DMS79 (cell line): ENCODE results near the gene TMEM196.
A peak's percentile ranks its signal among the peaks of the same experiment; 100 is the strongest.

Source experiments
- DNase-seq: peaks from one replicate; lab custom pipeline; 2025; lab: John Stamatoyannopoulos, UW

The TMEM196 gene

DNA sequence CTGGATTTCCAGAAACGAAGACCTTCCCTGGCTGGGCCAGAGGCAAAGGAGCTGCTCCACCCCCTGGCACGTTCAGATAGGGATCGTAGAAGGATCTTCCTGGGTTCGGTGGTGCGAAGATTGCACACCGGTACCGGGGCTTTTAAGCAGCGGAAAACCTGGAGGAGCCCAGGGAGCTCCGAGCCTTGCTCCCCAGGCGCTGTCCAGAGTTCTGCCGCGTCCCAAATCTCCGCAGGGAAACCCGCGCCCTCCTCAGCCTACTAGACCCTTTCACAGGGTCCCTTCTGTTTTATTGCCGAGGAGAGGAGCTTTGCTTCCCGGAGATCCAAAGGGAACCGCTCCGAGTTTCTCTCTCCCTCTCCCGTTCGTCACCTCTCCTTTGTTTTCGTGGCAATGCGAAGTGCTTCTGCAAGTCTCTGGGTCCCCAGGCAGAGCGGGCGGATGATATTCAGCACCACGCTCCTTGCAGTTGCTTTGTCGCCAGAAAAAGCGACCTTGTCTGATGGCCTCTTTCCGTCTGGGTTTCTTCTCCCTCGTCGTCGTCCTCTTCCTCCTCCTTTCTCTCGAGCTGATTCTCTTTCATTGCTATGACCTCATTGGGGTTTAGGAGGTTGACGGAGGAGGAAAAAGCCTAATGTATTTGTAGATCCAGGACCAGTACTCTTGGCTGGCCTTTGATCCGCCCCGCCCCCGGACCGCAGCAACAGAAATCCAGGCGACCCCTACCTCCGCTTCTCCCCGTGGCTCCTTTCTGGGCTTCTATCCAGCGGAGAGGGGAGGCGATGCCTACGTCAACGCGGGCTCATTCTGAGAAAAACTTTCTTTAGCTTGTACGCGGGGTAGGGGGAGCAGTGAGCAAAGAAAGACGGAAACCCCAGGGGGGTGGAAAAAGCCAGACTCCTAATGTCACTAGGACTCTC is at the start of gene TMEM196:
Gene TMEM196 (minus strand): TSS at position 777 of the 920 bp plus-strand sequence. CDS start 921 bp downstream, outside the sequence.
- peak; percentile 63 for DNase-seq

DNA sequence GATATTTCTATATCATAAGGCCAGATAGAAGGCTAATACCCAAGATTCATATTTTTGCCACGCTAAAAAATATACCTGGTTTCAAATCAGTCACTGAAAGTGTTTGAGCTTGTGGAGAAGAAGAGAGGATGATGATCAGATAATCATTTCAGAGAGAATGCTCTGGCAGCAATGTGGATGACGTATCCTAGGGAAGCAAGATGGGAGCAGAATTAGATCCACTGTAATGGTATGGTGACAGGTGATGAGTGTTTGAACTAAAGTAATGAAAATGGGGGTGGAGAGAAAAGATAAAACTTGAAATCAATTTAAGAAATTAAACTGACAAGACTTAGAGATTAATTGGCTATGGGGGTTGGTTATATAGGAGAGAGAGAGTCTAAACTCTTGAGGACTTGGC is 42.7 kb upstream of the TMEM196 start:
- DNase-seq: no peak

GRCh38 chr7:19815546-19815945 is 42.1 kb upstream of the TMEM196 start:
- DNase-seq: no peak

DNA sequence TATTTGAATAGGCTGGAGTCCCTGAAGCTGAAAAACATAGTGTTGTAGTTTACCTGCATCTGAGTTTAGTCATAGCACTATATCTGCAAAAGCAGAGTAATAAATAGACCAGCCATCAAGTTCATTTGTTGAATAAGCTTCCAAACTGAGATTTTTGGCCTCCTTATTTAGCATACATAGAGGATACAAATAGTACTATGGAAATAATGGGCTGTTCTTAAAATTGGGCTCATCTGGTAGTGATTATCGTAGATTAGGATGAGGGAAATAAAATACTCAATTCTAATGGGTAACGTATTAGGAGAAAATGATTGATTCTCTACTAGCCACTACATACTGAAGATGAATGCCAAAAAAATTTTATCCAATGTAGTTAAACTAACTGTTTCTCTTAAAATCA is 41.4 kb upstream of the TMEM196 start:
- DNase-seq: no peak

DNA sequence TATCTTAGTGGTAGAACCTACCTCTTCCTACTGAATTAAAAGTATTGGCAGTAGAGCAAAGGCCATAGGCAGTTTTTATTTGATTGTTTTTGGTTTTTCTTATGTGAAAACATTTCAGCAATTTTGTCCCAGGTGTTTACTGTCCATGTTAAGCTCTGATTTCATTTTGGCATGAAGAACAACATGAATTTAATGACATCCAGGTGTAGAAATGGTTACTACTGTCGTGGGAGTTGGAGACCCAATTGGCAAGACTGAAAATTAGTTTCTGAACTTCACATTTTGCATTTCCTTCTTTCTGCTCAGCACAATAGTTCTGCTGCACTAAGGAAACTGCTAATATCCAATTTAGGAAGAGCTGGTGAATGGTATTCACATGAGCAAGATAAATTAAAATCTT is 38.0 kb upstream of the TMEM196 start:
- no peak for DNase-seq

DNA sequence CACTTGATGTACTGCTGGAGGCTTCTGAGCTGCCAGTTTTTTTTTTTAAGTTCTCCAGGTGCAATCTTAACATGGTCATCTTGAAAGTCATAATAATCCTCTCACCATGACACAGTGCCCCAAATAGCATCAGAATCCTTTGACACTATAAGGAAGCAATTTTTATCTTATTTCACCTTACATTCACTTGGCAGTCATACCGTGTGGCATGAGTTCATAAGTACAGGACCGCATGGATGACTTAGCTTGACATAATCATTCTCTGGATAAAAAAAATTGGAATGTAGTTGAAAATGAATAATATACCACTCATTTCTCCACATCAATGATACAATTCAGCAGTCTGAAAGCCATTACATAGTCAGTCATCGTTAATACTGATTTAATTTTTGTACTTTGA is 25.6 kb upstream of the TMEM196 start:
- no peak for DNase-seq

DNA sequence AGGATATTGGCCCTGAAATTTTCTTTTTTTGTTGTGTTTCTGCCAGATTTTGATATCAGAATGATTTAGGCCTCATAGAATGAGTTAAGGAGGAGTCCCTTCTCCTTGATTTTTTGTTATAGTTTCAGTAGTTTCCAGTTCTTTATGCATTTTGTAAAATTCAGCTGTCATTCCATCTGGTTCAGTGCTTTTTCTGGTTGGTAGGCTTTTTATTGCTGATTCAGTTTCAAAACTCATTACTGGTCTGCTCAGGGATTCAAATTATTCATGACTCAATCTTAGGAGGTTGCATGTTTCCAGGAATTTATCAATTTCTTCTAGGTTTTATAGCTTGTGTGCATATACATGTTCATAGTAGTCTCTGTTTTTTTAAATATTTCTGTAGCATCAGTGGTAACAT is 10.1 kb upstream of the TMEM196 start:
- no peak for DNase-seq

GRCh38 chr7:19776981-19777380 is 3.6 kb upstream of the TMEM196 start:
- no peak for DNase-seq

- no peak for DNase-seq
These were observed 2.2 kb upstream of the TMEM196 start for GRCh38 chr7:19775578-19775977.

GRCh38 chr7:19772306-19772705 is 1.1 kb downstream of the TMEM196 start:
- no peak for DNase-seq

- DNase-seq: no peak
These were observed 10.8 kb downstream of the TMEM196 start for GRCh38 chr7:19762631-19763030.

DNA sequence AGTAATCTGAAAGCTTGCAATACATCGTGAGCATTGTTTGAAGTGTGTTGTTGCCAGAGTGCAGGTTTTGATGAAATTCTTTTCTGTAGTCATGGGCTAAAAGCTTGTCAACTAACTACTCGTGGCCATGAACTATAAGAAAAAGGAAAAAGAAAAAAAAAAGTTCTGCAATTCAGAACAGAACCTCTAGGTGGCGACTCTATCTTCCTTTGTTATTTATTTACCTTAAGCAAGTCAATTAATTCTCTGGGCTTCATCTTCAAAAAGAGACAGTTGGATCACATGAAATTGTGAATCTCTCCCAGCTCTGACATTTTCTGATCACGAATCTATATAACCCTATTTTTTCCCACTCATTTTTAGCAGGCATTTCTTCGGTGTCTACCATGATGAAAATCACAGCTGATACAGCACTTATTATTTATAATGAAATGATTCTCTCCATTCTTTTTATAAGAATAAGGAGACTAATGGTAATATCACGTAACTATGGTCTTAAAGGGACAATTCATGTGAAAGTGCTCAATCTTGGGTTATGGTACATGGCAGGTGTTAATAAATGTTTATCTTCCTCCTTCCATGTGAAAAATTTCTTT is 18.8 kb downstream of the TMEM196 start:
- no peak for DNase-seq

DNA sequence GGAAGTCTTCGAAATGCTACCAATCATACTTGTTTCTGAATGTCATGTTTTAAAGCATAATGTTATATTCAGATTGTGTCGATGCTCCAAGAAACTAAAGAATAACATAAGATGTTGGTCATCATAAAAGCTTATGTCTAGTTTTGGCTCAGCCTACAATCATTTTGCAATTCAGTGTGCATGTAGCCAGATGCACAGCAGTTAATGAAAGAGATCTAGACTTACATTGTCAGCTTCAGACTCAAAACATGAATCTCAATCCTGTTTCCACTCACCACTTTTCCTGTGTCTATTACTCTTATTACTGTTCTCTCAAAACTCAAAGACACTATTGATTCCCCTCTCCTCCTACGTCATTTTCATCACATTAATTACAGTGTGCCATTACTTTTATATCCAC is 21.4 kb downstream of the TMEM196 start:
- no peak for DNase-seq

DNA sequence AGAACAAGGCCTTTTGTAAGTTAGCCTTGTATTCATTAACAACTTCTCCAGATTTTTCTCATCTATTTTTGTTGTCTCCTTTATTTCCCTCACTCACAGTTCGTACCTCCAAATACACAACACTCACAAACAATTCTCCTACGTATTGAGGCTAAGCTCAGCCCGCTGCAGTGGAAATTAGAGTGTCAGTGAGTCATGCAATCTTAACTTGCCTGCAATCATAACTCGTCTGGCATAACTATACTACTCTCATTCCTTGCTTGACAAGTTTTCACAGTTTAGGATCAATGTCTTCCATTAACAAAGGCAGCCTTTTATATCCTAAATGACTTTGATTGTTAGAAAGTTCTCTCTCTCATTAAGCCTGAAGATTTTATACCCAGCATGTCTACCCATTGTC is 23.8 kb downstream of the TMEM196 start:
- no peak for DNase-seq

- peak; percentile 17 for DNase-seq
These were observed 25.6 kb downstream of the TMEM196 start for GRCh38 chr7:19747740-19748339.

DNA sequence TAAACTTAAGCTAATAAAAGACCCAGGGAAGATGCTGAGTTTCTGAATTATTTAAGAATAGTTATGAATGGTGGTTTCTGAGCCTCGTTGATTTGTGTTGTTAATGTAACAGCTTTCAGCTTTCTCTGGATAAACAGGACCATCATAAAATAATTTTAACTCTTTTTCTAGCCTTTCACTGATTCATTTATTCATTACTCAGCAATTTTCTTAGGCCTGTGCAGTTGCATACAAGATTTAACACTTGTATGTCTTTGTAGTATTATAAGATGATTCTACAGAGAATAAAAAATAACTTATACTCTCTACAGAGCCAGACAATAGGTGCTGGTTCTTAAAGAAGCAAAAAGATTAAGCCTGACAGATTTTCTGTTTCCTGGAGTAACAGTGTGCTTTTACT is 29.3 kb downstream of the TMEM196 start:
- DNase-seq: no peak

DNA sequence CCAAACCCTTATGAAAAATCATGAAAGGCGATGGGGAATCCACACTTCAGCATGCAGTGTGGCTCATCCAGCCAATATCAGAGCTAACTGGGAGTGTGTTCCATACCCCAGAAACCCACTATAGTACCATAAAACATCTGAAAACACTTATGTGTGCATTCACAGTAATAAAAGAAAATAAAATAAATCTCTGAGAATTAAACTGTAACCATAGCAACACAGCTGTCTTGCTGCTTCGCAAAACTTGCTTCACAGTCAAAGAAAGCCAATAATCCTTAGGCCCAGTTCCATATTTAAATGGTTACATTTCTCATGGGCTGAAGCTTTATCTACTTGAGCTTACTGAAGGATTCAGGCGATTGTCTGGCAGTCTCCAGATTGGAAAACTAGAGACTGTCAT is 44.7 kb downstream of the TMEM196 start:
- no peak for DNase-seq

- DNase-seq: no peak
These were observed 47.6 kb downstream of the TMEM196 start for GRCh38 chr7:19725770-19726169.

GRCh38 chr7:19715499-19715898 is 57.9 kb downstream of the TMEM196 start:
- no peak for DNase-seq

DNA sequence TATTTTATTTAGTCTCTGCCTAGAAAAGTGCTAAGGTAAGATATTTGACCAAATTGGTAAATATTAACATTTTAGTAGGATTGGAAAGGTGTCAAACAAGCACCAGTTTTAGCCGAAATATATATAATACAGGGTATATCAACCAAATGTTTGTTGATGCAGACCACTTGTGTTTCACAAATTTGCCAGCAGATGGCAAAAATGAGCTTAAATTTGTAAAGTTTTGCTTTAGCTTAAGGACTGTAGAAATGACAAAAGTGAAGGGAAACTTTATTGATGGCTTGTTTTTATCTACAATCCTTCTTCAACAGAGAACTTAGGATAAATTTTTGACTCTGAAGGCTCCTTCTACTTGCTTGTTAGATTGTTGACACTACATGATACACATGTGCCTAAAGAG is 59.7 kb downstream of the TMEM196 start:
- no peak for DNase-seq

- no peak for DNase-seq
These were observed 64.2 kb downstream of the TMEM196 start for GRCh38 chr7:19709249-19709578.

DNA sequence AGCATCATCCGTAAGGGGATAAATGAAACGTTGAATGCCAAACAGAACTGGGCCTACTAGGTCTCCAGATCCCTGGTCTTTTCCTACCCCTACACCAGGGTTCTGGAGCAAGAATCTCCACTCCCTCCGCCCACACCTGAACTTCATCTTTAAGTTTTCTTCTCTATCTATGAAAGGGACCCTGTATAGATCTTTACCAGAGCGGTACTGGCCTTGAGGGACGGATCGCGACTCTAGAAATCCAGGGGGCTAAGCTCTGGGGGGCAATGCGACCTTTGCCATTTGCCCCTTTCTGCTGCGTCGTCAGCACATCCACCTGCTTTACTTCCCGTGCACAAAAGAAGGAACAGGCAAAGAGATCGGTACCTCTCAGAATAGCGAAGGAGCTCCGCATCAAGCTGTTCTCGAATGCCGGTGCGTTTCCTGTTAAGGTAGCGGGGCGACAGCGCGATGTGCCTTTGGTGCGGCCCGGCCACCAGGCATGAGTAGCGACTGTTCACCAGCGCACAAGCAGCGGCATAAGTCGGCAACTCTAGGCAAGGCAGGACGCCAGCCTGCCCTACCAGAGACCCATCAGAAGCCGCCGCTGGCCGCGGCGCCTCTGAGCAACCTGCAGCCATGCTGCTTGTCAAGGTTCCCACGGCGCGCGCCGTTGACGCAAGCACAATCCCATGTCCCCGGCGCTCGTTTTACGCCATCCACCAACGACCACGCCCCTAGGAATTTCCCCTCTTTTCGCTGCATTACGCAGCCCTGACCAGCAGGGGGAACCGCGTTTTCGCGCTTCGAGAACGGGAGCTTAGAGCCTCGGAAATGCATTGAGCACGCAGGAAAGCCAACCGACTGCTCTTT is 64.8 kb downstream of the TMEM196 start, which contains the start of gene POLR1F:
Gene POLR1F (minus strand): TSS at position 641 of the 852 bp plus-strand sequence. CDS start 21 bp downstream, at position 620.
- DNase-seq: peak; percentile 93
